Ovary (tissue), 9 donors: ENCODE results near the gene SLC10A2. TPM values are rescaled to one million over a fixed set of nuclear protein-coding genes. Genes with fewer than 3 reads are reported as not detected.

Experiments
- DNase-seq, 5 donors: peaks; one replicate each; pipeline ENCODE4 v3.0.0-alpha.2; 2019 to 2020
- H3K27ac ChIP-seq, 2 donors: fragments of 200-600 bp; one replicate each; pipeline versions ENCODE4 v1.5.1 to v1.8.0; 2019 to 2022
- H3K27me3 ChIP-seq: fragments of 200-600 bp; one replicate; pipeline ENCODE4 v1.8.0; 2022
- H3K36me3 ChIP-seq: fragments of 200-600 bp; sonication (generic); one replicate; pipeline ENCODE4 v1.5.1; 2019
- H3K4me1 ChIP-seq: one replicate; pipeline ENCODE4 v1.8.1; 2013; ENCODE audit warnings: mild to moderate bottlenecking, moderate library complexity; ENCODE audit not compliant: insufficient read depth
- H3K4me3 ChIP-seq: fragments of 200-600 bp; sonication (generic); one replicate; pipeline ENCODE4 v1.5.1; 2017
- H3K9me3 ChIP-seq, 2 donors: fragments of 200-600 bp in 1 of 2; sonication (generic) in 1 of 2; one replicate each; pipeline versions ENCODE4 v1.5.1 to v1.8.1; 2013 to 2019; ENCODE audit warnings: mild to moderate bottlenecking in 1 of 2, moderate library complexity in 1 of 2
- EP300 ChIP-seq: sonication (generic); formaldehyde crosslinking; IDR thresholded peaks from one replicate; pipeline ENCODE4 v1.6.1; 2017; ENCODE audit warnings: antibody characterized with exemption
- POLR2A ChIP-seq: fragments of 450-650 bp; IDR thresholded peaks from one replicate; pipeline ENCODE4 v1.6.1; 2017; ENCODE audit warnings: antibody characterized with exemption, mild to moderate bottlenecking, moderate library complexity
- WGBS, 3 donors: extraction: QIAGEN DNeasy Blood & Tissue Kit in 1 of 3; methylation state at CpG; one replicate each; pipeline versions ENCODE4 v1.1.5 to v1.1.7; 2013 to 2017; 5-methylcytosine and 5-hydroxymethylcytosine counted together
- intact Hi-C, 4 donors: fragments of 100-400 bp; cut with DNase I; formaldehyde crosslinking; loops; one replicate each; pipeline versions ENCODE4 v1.11.0 to v1.15.1; 2022 to 2023
- polyA plus RNA-seq, 2 donors: library from polyadenylated mRNA; stranded (reverse); fragments of 200-250 nt in 1 of 2; fragments of 350-450 nt in 1 of 2; fragmentation: Illumina TruSeq in 1 of 2; extraction: RNeasy Lipid Tissue Mini Kit (QIAGEN cat#74804) in 1 of 2; gene quantifications; one replicate each; pipeline ENCODE4 v1.2.3, GENCODE V29; 2013 to 2014
- total RNA-seq, 7 donors: library from RNA; depleted of rRNA in 2 of 7; stranded (reverse); fragments of >200 nt in 2 of 7; fragmentation: NEBNext Ultra II Directional in 3 of 7; extraction: Animal tissue kit (Norgen Biotek cat#: 25700) in 3 of 7; gene quantifications; one replicate each; pipeline versions ENCODE4 v1.1.0 to v1.2.4, GENCODE V29; 2016 to 2023
- TF ChIP-seq, protein P1 (sequence below), 3 donors: fragments of 450-650 bp in 2 of 3; fragments of 200-600 bp in 1 of 3; IDR thresholded peaks; one replicate each; pipeline versions ENCODE4 v1.5.1 to v1.8.0; 2016 to 2022; ENCODE audit warnings: antibody characterized with exemption in 3 of 3, mild to moderate bottlenecking in 1 of 3
- donor health status: DM: no; HTN: no; CAD: no; lungs with moderate emphysema.
- donor health status: DM: no; HTN: no; CAD: no.
- donor health status: Bipolar disorder and iron deficiency.
- donor health status: DM: yes; HTN: yes; CAD: no.
- donor health status: DM: no; HTN: no; CAD: no.
- donor health status: DM: yes; HTN: yes; CAD: no.

SLC10A2 gene
- total and polyA plus RNA-seq, 9 donors: 0.83 TPM; not detected in 8

DNA sequence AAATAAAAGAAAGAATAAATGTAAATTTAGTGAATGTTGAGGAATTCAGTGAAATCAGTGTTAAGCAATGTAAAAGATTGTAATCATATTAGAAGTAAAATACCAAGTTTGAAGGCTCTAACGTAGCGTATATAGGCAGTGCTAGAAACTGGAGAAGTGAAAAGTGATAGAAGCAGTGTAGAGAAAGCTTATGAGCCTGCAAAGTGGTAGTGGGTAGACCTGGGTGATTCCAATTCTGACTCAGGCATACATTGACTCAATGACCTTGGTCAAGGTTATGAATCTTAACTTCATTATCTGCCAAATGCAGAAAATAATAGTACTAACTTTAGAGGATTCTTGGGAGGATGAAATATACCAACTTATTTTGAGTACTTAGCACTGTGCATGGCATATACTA is 4.1 kb downstream of the SLC10A2 start:
- TF ChIP-seq POLR2A (no peak), EP300 (no peak)
- TF ChIP-seq, protein P1, sequence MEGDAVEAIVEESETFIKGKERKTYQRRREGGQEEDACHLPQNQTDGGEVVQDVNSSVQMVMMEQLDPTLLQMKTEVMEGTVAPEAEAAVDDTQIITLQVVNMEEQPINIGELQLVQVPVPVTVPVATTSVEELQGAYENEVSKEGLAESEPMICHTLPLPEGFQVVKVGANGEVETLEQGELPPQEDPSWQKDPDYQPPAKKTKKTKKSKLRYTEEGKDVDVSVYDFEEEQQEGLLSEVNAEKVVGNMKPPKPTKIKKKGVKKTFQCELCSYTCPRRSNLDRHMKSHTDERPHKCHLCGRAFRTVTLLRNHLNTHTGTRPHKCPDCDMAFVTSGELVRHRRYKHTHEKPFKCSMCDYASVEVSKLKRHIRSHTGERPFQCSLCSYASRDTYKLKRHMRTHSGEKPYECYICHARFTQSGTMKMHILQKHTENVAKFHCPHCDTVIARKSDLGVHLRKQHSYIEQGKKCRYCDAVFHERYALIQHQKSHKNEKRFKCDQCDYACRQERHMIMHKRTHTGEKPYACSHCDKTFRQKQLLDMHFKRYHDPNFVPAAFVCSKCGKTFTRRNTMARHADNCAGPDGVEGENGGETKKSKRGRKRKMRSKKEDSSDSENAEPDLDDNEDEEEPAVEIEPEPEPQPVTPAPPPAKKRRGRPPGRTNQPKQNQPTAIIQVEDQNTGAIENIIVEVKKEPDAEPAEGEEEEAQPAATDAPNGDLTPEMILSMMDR (IDR thresholded peaks at IDR 0.05): no peak

DNA sequence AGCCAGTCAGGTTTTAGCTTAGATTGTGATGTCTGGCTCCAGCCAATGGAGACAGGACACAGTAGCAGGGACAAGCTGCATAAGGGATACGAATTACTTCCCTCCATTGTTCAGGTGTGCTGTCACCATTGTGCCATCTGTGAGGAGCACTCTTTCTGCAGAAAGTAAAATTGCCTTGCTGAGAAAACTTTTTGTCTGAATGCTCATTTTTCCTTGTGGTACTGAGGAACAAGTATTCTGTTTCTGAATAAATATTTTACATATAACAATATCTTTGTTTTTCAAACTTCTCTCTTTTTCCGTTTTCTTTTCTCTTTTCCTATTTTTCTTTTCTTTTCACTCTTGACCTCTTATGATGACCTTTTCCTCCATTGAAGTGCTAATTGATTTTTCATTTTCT is 10.2 kb downstream of the SLC10A2 start:
- 73 to 86% (median 74%) methylated on average over 2 of the region's 2 CpGs for WGBS, 3 donors
- no peaks in the 10 kb centered on the region for H3K4me1 ChIP-seq
- no peak for DNase-seq
- no peak overlapping the region for H3K27ac ChIP-seq
- H3K36me3 ChIP-seq: no peaks in the 10 kb centered on the region
- no peaks in the 10 kb centered on the region for H3K9me3 ChIP-seq
- TF ChIP-seq, protein P1 (IDR thresholded peaks at IDR 0.05): no peak
- TF ChIP-seq EP300: no peak
- TF ChIP-seq POLR2A: no peak
- no peak overlapping the region for H3K4me3 ChIP-seq
- H3K27me3 ChIP-seq: no peaks in the 10 kb centered on the region
- intact Hi-C loops: no loop called here

More for the DNA sequence above, 4.1 kb downstream of the SLC10A2 start:
- intact Hi-C loops: no loop called here
- Histone ChIP-seq H3K27me3 (no peaks in the 10 kb centered on the region), H3K4me1 (no peaks in the 10 kb centered on the region), H3K9me3 (no peaks in the 10 kb centered on the region), H3K27ac (no peak overlapping the region), H3K4me3 (no peak overlapping the region), H3K36me3 (no peaks in the 10 kb centered on the region)
- no peak for DNase-seq
- WGBS, 3 donors: 79 to 84% (median 81%) methylated on average over 2 of the region's 2 CpGs

DNA sequence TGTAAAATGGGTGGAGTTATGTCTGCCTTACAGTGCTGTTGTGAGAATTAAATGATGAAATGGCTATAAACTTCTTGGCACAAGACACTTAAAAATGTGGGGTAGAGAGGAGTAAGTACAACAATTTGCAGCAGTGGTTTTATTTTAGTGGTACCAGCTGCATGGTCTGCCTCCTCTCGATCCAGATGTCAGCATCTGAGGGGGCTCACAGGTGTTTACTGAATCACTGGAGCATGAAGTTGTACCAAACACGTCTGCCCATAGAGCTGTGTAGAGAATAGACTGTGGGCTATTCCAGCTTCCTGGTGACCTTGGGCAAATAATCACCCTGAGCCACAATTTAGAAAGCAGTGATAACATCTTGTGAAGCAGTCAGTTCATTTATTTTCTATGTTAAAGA is 11.1 kb downstream of the SLC10A2 start:
- H3K27ac ChIP-seq: no peak overlapping the region
- no peaks in the 10 kb centered on the region for H3K9me3 ChIP-seq
- TF ChIP-seq, protein P1 (IDR thresholded peaks at IDR 0.05): no peak
- no peaks in the 10 kb centered on the region for H3K36me3 ChIP-seq
- no peaks in the 10 kb centered on the region for H3K4me1 ChIP-seq
- H3K4me3 ChIP-seq: no peak overlapping the region
- H3K27me3 ChIP-seq: no peaks in the 10 kb centered on the region
- no peak for DNase-seq
- 47 to 51% (median 50%) methylated on average over 2 of the region's 2 CpGs for WGBS, 3 donors
- intact Hi-C loops: no loop called here

DNA sequence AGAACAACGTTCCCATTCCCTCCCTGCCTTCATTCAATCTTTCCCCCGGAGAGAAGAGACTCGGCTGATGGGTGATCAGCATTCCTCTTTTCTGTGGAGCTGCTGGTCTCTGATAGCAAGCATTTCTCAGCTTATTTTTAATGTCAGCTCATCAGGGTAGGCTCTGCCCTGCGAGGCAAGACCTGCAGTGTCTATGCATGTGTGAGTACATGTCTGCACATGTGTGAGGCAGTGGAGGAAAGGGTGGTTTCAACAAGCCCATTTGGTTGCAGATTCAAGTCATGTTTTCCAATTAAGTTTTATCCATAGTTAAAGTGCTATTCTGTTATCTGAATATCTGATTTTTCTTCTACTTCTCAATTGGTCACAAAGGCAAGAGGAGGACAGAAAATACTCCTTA is 19.5 kb downstream of the SLC10A2 start:
- Histone ChIP-seq H3K4me3 (no peak overlapping the region), H3K4me1 (no peaks in the 10 kb centered on the region), H3K27ac (no peak overlapping the region), H3K36me3 (no peaks in the 10 kb centered on the region), H3K27me3 (no peaks in the 10 kb centered on the region), H3K9me3 (no peaks in the 10 kb centered on the region)
- WGBS, 3 donors: 72 to 82% (median 73%) methylated on average over 4 of the region's 4 CpGs
- TF ChIP-seq, protein P1 (IDR thresholded peaks at IDR 0.05): no peak
- TF ChIP-seq EP300: no peak
- no peak for TF ChIP-seq POLR2A
- no peak for DNase-seq
- intact Hi-C loops: no loop called here

DNA sequence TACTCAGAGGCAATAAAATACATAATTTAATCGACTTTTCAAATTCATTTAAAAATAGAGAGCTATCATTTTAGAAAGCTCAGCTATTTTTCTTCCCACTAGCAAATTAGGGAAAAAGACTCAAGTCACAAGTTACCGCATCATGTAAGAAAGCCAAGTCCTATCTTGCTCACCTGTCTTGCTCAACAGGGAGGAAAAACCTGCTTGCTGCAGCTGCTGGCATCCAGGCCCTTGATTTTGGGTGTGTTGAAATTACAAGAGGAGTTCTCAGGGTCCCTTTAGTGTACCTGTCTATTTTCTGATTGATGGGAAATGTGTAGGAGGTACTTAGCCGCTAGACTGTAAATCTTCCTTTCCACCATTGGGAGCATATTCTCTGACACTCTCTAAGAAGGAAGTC is 22.2 kb downstream of the SLC10A2 start:
- intact Hi-C loops: no loop called here
- Histone ChIP-seq H3K4me1 (no peaks in the 10 kb centered on the region), H3K27me3 (no peaks in the 10 kb centered on the region), H3K4me3 (no peak overlapping the region), H3K9me3 (no peaks in the 10 kb centered on the region), H3K27ac (no peak overlapping the region), H3K36me3 (no peaks in the 10 kb centered on the region)
- WGBS, 3 donors: 77 to 88% (median 77%) methylated on average over 3 of the region's 3 CpGs
- DNase-seq: no peak
- TF ChIP-seq EP300: no peak
- no peak for TF ChIP-seq POLR2A
- TF ChIP-seq, protein P1 (IDR thresholded peaks at IDR 0.05): no peak
